Natural killer cell (primary cell): ENCODE data around the gene SHROOM3. TPM values are rescaled to one million over a fixed set of nuclear protein-coding genes. Genes with fewer than 3 reads are reported as not detected.

ENCODE experiments used
- ATAC-seq, 3 donors: fragments of 150-1000 bp in 2 of 3; fragments of 200-7000 bp in 1 of 3; cut with Tn5 transposase; 1 replicate in 1 of 3; 2 replicates in 2 of 3; pipeline ENCODE4 v1.10.0; 2021; ENCODE audit warnings: mild to moderate bottlenecking in 2 of 3, moderate library complexity in 2 of 3
- DNase-seq, 2 donors: peaks; one replicate each; pipeline versions ENCODE4 v3.0.0 to v3.0.0-alpha.2; 2013 to 2021; ENCODE audit warnings: mixed read lengths in 1 of 2
- H3K27ac ChIP-seq: one replicate; pipeline ENCODE4 v1.5.1; 2013; ENCODE audit warnings: mild to moderate bottlenecking, low read length
- H3K27me3 ChIP-seq: one replicate; pipeline ENCODE4 v1.6.1; 2013; ENCODE audit warnings: low read length; ENCODE audit not compliant: control insufficient read depth, insufficient read depth
- H3K36me3 ChIP-seq: one replicate; pipeline ENCODE4 v1.6.1; 2013; ENCODE audit warnings: low read length; ENCODE audit not compliant: control insufficient read depth, insufficient read depth
- H3K4me1 ChIP-seq: one replicate; pipeline ENCODE4 v1.6.1; 2013; ENCODE audit warnings: low read length; ENCODE audit not compliant: control insufficient read depth, insufficient read depth
- H3K4me3 ChIP-seq: one replicate; pipeline ENCODE4 v1.5.1; 2013; ENCODE audit warnings: low read length
- H3K9me3 ChIP-seq: one replicate; pipeline ENCODE4 v1.6.1; 2013; ENCODE audit warnings: low read length; ENCODE audit not compliant: control insufficient read depth, insufficient read depth
- H3K27ac Mint-ChIP-seq, 2 donors: one replicate each; pipeline ENCODE4 v1.8.0; 2022; ENCODE audit warnings: mild to moderate bottlenecking in 2 of 2, mixed read lengths in 2 of 2, moderate library complexity in 1 of 2
- H3K27me3 Mint-ChIP-seq, 2 donors: one replicate each; pipeline ENCODE4 v1.8.0; 2022; ENCODE audit warnings: low read depth in 2 of 2, mixed read lengths in 2 of 2
- H3K36me3 Mint-ChIP-seq: one replicate; pipeline ENCODE4 v1.8.0; 2022; ENCODE audit warnings: mixed read lengths
- H3K4me1 Mint-ChIP-seq, 2 donors: one replicate each; pipeline ENCODE4 v1.8.0; 2022; ENCODE audit warnings: mixed read lengths in 2 of 2
- H3K4me3 Mint-ChIP-seq: one replicate; pipeline ENCODE4 v1.8.0; 2022; ENCODE audit warnings: mild to moderate bottlenecking, moderate library complexity, mixed read lengths
- H3K9me3 Mint-ChIP-seq, 2 donors: one replicate each; pipeline ENCODE4 v1.8.0; 2022; ENCODE audit warnings: mixed read lengths in 2 of 2
- CTCF ChIP-seq: fragments of 200-600 bp; IDR thresholded peaks from one replicate; pipeline ENCODE4 v1.8.0; 2022; ENCODE audit warnings: antibody characterized with exemption
- WGBS: methylation state at CpG from one replicate; pipeline ENCODE4 v1.1.7; 2013; ENCODE audit warnings: missing lambda C conversion rate; ENCODE audit not compliant: insufficient coverage; 5-methylcytosine and 5-hydroxymethylcytosine counted together
- intact Hi-C: fragments of 100-400 bp; cut with micrococcal nuclease; formaldehyde crosslinking; loops from one replicate; pipeline ENCODE4 v1.14.2; 2022
- total RNA-seq, 4 donors: library from RNA; stranded (reverse); fragments of 120-200 nt in 1 of 4; gene quantifications; one replicate each; pipeline versions ENCODE4 v1.2.3 to v1.2.4, GENCODE V29; 2013 to 2022

Gene SHROOM3
- total RNA-seq, 3 donors from 2014 or later (not counting 1 experiment from before 2014, with no cell fraction given): 0.63 TPM; not detected in 2

- Mint-ChIP-seq H3K9me3 (peaks cover 0 to 2% of the 10 kb centered on the region in 2 donors), H3K27me3 (peaks cover 3 to 6% of the 10 kb centered on the region in 2 donors), H3K4me3 (no peak overlapping the region), H3K36me3 (no peaks in the 10 kb centered on the region), H3K4me1 (no peaks in the 10 kb centered on the region), H3K27ac (no peak overlapping the region)
- no peaks in the 10 kb centered on the region for H3K9me3 ChIP-seq
- ATAC-seq (no peak), DNase-seq (no peak)
- no peaks in the 10 kb centered on the region for H3K4me1 ChIP-seq
- no peak overlapping the region for H3K27ac ChIP-seq
- H3K27me3 ChIP-seq: no peaks in the 10 kb centered on the region
- no peak overlapping the region for H3K4me3 ChIP-seq
- WGBS: 100% methylated on average over 1 of the region's 1 CpG
- TF ChIP-seq CTCF: no peak
- intact Hi-C loops: no loop called here
- no peaks in the 10 kb centered on the region for H3K36me3 ChIP-seq
These were observed 214.1 kb downstream of the SHROOM3 start for GRCh38 chr4:76649086-76649485.

GRCh38 chr4:76651616-76652015 lies 216.6 kb downstream of the SHROOM3 start:
- Mint-ChIP-seq H3K27me3 (peaks cover 3 to 4% of the 10 kb centered on the region in 2 donors), H3K4me1 (no peaks in the 10 kb centered on the region)

GRCh38 chr4:76652389-76652788 lies 217.4 kb downstream of the SHROOM3 start:
- no peak overlapping the region for H3K4me3 Mint-ChIP-seq
- Histone ChIP-seq H3K4me3 (no peak overlapping the region), H3K27me3 (no peaks in the 10 kb centered on the region), H3K4me1 (no peaks in the 10 kb centered on the region), H3K36me3 (no peaks in the 10 kb centered on the region), H3K27ac (no peak overlapping the region), H3K9me3 (no peaks in the 10 kb centered on the region)
- H3K4me1 Mint-ChIP-seq: no peaks in the 10 kb centered on the region
- ATAC-seq (no peak), DNase-seq (no peak)
- intact Hi-C loops: no loop called here
- WGBS: 67% methylated on average over 1 of the region's 1 CpG
- H3K27ac Mint-ChIP-seq: no peak overlapping the region
- TF ChIP-seq CTCF: no peak
- peaks cover under 1 to 3% of the 10 kb centered on the region in 2 donors for H3K27me3 Mint-ChIP-seq
- H3K36me3 Mint-ChIP-seq: no peaks in the 10 kb centered on the region
- H3K9me3 Mint-ChIP-seq: peaks cover 0 to 2% of the 10 kb centered on the region in 2 donors

More at GRCh38 chr4:76651616-76652015, 216.6 kb downstream of the SHROOM3 start:
- Mint-ChIP-seq H3K27ac (no peak overlapping the region), H3K4me3 (no peak overlapping the region), H3K36me3 (no peaks in the 10 kb centered on the region), H3K9me3 (peaks cover 0 to 2% of the 10 kb centered on the region in 2 donors)
- no peak for TF ChIP-seq CTCF
- Histone ChIP-seq H3K27ac (no peak overlapping the region), H3K4me3 (no peak overlapping the region), H3K9me3 (no peaks in the 10 kb centered on the region), H3K27me3 (no peaks in the 10 kb centered on the region), H3K4me1 (no peaks in the 10 kb centered on the region), H3K36me3 (no peaks in the 10 kb centered on the region)
- intact Hi-C loops: no loop called here
- DNase-seq (no peak), ATAC-seq (no peak)
- 78% methylated on average over 2 of the region's 2 CpGs for WGBS

- TF ChIP-seq CTCF: no peak
- Mint-ChIP-seq H3K9me3 (peaks cover 0 to 2% of the 10 kb centered on the region in 2 donors), H3K36me3 (no peaks in the 10 kb centered on the region), H3K27ac (no peak overlapping the region), H3K4me1 (no peaks in the 10 kb centered on the region), H3K27me3 (peaks cover 3 to 13% of the 10 kb centered on the region in 2 donors), H3K4me3 (no peak overlapping the region)
- no peaks in the 10 kb centered on the region for H3K4me1 ChIP-seq
- H3K36me3 ChIP-seq: no peaks in the 10 kb centered on the region
- intact Hi-C loops: no loop called here
- 92% methylated on average over 6 of the region's 6 CpGs for WGBS
- H3K9me3 ChIP-seq: no peaks in the 10 kb centered on the region
- H3K27ac ChIP-seq: no peak overlapping the region
- no peak for ATAC-seq
- DNase-seq: no peak
- H3K4me3 ChIP-seq: no peak overlapping the region
- no peaks in the 10 kb centered on the region for H3K27me3 ChIP-seq
These were observed 219.1 kb downstream of the SHROOM3 start for GRCh38 chr4:76654084-76654483.
